ENCODE results near the gene CSRNP3. TPM values are rescaled to one million over a fixed set of nuclear protein-coding genes. Genes with fewer than 3 reads are reported as not detected.
A peak's percentile ranks its signal among the peaks of the same experiment; 100 is the strongest.
"Not testable (repeated sequence)": the region's sequence is repeated elsewhere in the genome, so short reads cannot be mapped to it uniquely, and the experiment has no call there.

The CSRNP3 gene
- total and polyA plus RNA-seq, 2 experiments from 2014 or later: 3.0 to 14.0 TPM

DNA sequence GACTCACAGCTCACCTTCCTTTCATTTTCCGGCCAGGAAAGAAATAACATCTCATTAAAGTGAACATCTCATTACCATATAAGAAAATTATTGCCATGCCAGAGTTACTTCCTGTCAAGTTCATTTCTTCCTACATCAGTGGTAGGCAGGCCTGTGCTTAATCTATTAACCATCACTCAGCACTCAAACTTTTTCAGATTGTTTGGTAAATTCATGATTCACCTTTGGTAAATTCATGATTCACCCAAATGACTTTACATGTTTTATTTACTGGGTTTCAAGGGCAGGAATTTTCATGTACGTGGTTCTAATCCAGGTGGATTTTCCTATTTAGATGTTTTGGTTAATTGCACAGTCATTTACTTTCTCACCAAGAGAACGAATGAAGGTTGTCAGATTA lies 116.5 kb downstream of the CSRNP3 start:
- no peaks in the 10 kb centered on the region for H3K27me3 ChIP-seq
- no peak for DNase-seq (ENCODE audit: low spot score)
- 90% methylated on average over 3 of the region's 3 CpGs for WGBS (ENCODE audit: low lambda C conversion rate, missing lambda C conversion rate)
- H3K27ac ChIP-seq: no peak overlapping the region
- H3K9me3 ChIP-seq (ENCODE audit: low read depth): no peaks in the 10 kb centered on the region
- no peak overlapping the region for H2AFZ ChIP-seq
- H3K36me3 ChIP-seq (replicated peaks; ENCODE audit: insufficient read depth, low read depth): no peaks in the 10 kb centered on the region
- no peaks in the 10 kb centered on the region for H3K9me2 ChIP-seq (replicated peaks; ENCODE audit: insufficient read depth)
- H3K4me2 ChIP-seq: no peak overlapping the region
- TF ChIP-seq EZH2phosphoT487 (IDR thresholded peaks at IDR 0.05; ENCODE audit: low read depth, severe bottlenecking, unreplicated experiment) (no peak), EZH2 (IDR thresholded peaks at IDR 0.05; ENCODE audit: borderline replicate concordance) (no peak)
- TF ChIP-seq, protein P1, sequence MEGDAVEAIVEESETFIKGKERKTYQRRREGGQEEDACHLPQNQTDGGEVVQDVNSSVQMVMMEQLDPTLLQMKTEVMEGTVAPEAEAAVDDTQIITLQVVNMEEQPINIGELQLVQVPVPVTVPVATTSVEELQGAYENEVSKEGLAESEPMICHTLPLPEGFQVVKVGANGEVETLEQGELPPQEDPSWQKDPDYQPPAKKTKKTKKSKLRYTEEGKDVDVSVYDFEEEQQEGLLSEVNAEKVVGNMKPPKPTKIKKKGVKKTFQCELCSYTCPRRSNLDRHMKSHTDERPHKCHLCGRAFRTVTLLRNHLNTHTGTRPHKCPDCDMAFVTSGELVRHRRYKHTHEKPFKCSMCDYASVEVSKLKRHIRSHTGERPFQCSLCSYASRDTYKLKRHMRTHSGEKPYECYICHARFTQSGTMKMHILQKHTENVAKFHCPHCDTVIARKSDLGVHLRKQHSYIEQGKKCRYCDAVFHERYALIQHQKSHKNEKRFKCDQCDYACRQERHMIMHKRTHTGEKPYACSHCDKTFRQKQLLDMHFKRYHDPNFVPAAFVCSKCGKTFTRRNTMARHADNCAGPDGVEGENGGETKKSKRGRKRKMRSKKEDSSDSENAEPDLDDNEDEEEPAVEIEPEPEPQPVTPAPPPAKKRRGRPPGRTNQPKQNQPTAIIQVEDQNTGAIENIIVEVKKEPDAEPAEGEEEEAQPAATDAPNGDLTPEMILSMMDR (IDR thresholded peaks at IDR 0.05; ENCODE audit: poor library complexity): no peak
- no peak overlapping the region for H3K4me3 ChIP-seq
- H3K4me1 ChIP-seq (ENCODE audit: insufficient read depth): peaks cover 3% of the 10 kb centered on the region
- no peaks in the 10 kb centered on the region for H4K20me1 ChIP-seq (ENCODE audit: insufficient read depth, poor library complexity, severe bottlenecking)
- no peaks in the 10 kb centered on the region for H3K79me2 ChIP-seq

DNA sequence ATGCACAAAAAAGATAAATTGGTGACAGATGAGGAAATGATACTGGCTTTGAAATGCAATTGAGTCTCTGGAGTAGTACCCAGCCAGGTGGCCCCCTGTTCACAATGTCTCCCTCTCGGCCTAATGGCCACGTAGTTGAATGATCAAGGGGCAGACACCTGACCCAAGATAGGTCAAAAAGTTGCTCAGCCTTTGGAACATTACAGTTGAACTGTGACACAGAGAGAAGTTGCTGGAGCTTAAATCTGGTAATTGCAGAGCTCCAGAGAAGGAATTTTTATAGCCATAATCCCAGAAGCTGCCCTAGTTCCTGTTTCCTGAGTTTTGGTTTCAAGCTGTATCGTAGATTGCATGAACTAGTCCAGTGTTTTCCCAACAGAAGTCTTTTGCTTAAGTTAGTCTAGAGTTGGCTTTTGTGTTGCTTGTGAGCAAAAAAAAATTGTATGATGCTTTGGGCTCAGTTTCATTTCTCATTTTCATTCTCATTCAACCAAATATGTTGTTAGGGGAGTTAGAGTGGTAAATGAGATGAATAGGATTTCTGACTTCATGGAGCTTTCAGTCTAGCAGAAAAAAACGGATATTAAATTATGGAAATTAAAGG lies 117.9 kb downstream of the CSRNP3 start:
- Histone ChIP-seq H2AFZ (no peak overlapping the region), H3K36me3 (replicated peaks; ENCODE audit: insufficient read depth, low read depth) (no peaks in the 10 kb centered on the region), H3K79me2 (no peaks in the 10 kb centered on the region), H3K9me3 (ENCODE audit: low read depth) (no peaks in the 10 kb centered on the region), H3K4me2 (peak overlapping the region; percentile 52), H3K9me2 (replicated peaks; ENCODE audit: insufficient read depth) (no peaks in the 10 kb centered on the region), H3K4me1 (ENCODE audit: insufficient read depth) (peaks cover 3% of the 10 kb centered on the region), H3K27me3 (no peaks in the 10 kb centered on the region), H4K20me1 (ENCODE audit: insufficient read depth, poor library complexity, severe bottlenecking) (no peaks in the 10 kb centered on the region), H3K4me3 (no peak overlapping the region), H3K27ac (peak overlapping the region; percentile 21)
- no peak for TF ChIP-seq EZH2 (IDR thresholded peaks at IDR 0.05; ENCODE audit: borderline replicate concordance)
- TF ChIP-seq, protein P1 (IDR thresholded peaks at IDR 0.05; ENCODE audit: poor library complexity): no peak
- TF ChIP-seq EZH2phosphoT487 (IDR thresholded peaks at IDR 0.05; ENCODE audit: low read depth, severe bottlenecking, unreplicated experiment): no peak
- WGBS (ENCODE audit: low lambda C conversion rate, missing lambda C conversion rate): 70% methylated on average over 4 of the region's 4 CpGs
- DNase-seq (ENCODE audit: low spot score): peak; percentile 8

DNA sequence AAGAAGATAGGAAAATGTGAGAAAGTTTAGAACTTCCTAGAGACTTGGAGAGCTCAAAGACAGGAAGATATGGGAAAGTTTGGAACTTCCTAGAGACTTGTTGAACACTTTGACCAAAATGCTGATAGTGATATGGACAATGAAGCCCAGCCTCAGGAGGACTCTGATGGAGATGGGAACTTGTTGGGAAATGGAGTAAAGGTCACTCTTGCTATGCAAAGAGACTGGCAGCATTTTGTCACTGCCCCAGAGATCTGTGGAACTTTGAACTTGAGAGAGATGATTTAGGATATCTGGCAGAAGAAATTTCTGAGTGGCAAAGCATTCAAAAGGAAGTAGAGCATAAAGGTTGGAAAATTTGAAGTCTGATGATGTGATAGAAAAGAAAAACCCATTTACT lies 121.5 kb downstream of the CSRNP3 start:
- H3K9me3 ChIP-seq (ENCODE audit: low read depth); H3K27ac ChIP-seq; H3K79me2 ChIP-seq; H2AFZ ChIP-seq; H3K4me1 ChIP-seq (ENCODE audit: insufficient read depth); H3K4me3 ChIP-seq; H3K27me3 ChIP-seq; H4K20me1 ChIP-seq (ENCODE audit: insufficient read depth, poor library complexity, severe bottlenecking); H3K9me2 ChIP-seq (replicated peaks; ENCODE audit: insufficient read depth); DNase-seq (ENCODE audit: low spot score); H3K36me3 ChIP-seq (replicated peaks; ENCODE audit: insufficient read depth, low read depth); H3K4me2 ChIP-seq: not testable (repeated sequence)

DNA sequence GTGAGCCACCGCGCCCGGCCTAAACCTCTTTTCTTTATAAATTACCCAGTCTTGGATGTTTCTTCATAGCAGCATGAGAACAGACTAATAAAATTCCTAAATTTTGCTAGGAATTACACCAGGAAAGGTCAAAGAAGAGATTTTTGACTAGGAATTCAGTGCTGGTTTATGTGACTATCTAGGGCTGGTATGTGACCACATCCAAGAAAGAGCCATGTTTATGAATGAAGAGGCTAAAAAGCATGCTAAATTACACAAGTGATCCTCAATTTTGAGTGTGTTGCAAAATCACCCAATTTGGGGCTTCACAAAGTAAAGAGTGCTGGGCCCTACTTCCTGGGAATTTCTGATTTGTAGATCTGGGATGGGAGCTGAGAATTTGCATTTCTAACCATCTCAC lies 123.6 kb downstream of the CSRNP3 start:
- H3K4me3 ChIP-seq: no peak overlapping the region
- no peak for DNase-seq (ENCODE audit: low spot score)
- H3K9me2 ChIP-seq (replicated peaks; ENCODE audit: insufficient read depth): no peaks in the 10 kb centered on the region
- H3K36me3 ChIP-seq (replicated peaks; ENCODE audit: insufficient read depth, low read depth): no peaks in the 10 kb centered on the region
- no peaks in the 10 kb centered on the region for H3K79me2 ChIP-seq
- no peaks in the 10 kb centered on the region for H4K20me1 ChIP-seq (ENCODE audit: insufficient read depth, poor library complexity, severe bottlenecking)
- H3K27me3 ChIP-seq: no peaks in the 10 kb centered on the region
- no peaks in the 10 kb centered on the region for H3K4me1 ChIP-seq (ENCODE audit: insufficient read depth)
- TF ChIP-seq EZH2phosphoT487 (IDR thresholded peaks at IDR 0.05; ENCODE audit: low read depth, severe bottlenecking, unreplicated experiment) (no peak), EZH2 (IDR thresholded peaks at IDR 0.05; ENCODE audit: borderline replicate concordance) (no peak)
- TF ChIP-seq, protein P1 (IDR thresholded peaks at IDR 0.05; ENCODE audit: poor library complexity): no peak
- WGBS (ENCODE audit: low lambda C conversion rate, missing lambda C conversion rate): 100% methylated on average over 3 of the region's 3 CpGs
- no peaks in the 10 kb centered on the region for H3K9me3 ChIP-seq (ENCODE audit: low read depth)
- no peak overlapping the region for H3K27ac ChIP-seq
- H3K4me2 ChIP-seq: no peak overlapping the region
- H2AFZ ChIP-seq: no peak overlapping the region

Data from hepatocyte (in vitro differentiated cells).